GM15510 (cell line): Measurements from ENCODE around the gene LRRK1.

Experiments used
- POLR2A ChIP-seq: IDR thresholded peaks from 3 replicates; pipeline ENCODE4 v1.6.1; 2011; ENCODE audit warnings: borderline replicate concordance; ENCODE audit not compliant: insufficient read length; ENCODE audit errors: extremely low read depth

LRRK1 gene

GRCh38 chr15:100934166-100934565 is 15.0 kb downstream of the LRRK1 start:
- TF ChIP-seq POLR2A: no peak

- no peak for TF ChIP-seq POLR2A
Observed at GRCh38 chr15:100934726-100935125, 15.6 kb downstream of the LRRK1 start.

GRCh38 chr15:100937171-100937570 is 18.0 kb downstream of the LRRK1 start:
- no peak for TF ChIP-seq POLR2A

- TF ChIP-seq POLR2A: no peak
Observed at GRCh38 chr15:100939791-100940190, 20.6 kb downstream of the LRRK1 start.

GRCh38 chr15:100940767-100941379 is 21.7 kb downstream of the LRRK1 start:
- TF ChIP-seq POLR2A: no peak

GRCh38 chr15:100941536-100941935 is 22.4 kb downstream of the LRRK1 start:
- no peak for TF ChIP-seq POLR2A

DNA sequence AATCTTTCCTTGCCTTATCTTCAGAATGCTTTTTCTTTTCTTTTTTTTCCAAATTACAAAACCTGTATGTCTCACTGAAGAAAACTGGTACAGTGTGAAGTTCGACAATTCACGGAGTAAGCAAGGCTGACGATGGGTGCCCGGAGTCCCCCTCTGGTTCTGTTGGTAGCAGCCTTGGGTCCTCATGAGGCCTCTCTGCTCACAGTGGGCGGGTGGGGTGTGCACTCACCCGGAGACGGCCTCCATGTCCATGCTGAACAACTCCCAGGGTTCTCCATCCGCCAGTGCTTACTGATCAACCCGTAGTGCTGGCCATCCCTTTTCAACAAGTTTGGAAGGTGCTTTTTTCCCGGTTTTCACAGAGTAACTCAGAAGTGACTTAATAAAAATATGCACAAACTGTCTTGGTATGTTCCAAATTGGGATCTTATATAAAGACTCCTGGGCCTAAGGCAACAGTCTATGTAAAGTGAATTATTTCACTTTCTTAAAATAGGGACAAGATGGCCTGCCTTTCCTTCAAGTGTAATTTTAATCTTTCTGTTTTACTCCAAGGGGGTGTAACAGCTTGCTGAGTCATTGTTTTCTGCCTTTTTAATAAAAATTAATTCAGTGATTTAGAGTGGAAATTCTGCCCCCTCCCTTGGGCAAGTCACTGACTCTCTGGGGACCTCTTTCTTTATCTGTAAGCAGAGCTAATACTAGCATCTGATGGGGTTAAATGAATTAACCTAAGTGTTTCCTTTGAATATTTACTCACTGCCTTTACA is 23.7 kb downstream of the LRRK1 start:
- TF ChIP-seq POLR2A: no peak

DNA sequence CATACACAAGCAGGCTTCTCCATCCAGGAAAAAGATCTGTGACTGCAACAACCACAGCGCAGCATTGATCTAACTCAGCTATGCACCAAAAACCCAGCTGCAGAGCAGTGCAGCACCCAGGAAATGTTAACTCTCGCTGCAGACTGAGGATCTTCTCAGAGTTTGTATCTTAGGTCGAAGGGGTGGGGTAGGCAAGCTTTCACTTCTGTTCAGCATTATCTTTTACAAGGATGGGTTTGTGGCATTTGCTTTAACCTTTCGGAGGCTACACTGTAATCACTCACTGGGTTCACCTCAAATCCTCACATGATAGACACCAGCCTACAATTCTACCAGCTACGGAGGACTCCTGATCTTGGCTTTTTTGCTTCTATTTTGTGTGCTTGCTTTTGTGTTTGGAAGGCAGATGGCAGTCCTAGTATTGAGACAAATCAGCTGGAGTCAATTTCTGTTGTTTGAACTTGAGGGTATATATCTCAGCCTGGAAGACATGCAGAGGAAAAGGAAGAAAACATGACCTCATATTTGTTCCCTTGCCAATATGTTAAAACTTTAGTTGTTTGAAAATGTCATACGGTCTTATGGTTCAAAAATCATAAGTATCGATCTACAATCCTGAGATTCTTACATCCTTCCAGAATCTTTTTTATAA is 25.2 kb downstream of the LRRK1 start:
- no peak for TF ChIP-seq POLR2A

DNA sequence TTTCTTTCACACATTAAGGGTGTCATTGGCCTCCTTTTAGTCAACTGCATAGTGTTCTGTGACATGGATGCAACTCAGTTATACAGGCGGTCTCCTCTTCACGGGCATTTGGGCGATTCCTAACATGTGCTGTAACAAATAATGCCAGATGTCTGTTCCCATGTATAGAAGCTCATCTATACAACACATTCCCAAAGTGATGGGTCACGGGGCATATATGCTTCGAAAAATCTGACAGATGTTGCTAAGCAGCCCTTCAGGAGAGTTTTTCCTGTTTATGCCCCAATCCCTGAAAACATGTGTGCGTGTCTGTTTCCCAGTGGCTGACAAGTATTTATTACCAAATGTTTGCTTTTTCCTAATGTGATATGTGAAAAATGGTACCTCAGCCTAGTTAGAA is 25.8 kb downstream of the LRRK1 start:
- no peak for TF ChIP-seq POLR2A

GRCh38 chr15:100947760-100948429 is 28.7 kb downstream of the LRRK1 start:
- no peak for TF ChIP-seq POLR2A

DNA sequence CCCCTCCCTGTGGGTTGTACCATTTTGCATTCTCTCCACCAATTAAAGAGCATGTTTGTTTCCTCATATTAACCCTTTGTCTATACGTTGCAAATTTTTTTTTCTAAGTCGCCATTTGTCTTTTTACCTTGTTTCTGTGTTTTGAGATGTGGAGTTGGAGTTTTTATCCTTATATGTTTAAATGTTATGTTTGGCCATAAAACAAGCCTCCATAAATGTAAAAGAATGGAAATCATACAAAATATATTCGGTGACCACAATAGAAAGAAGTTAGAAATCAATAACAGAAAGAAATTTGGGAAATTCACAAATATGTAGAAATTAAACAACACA is 29.2 kb downstream of the LRRK1 start:
- no peak for TF ChIP-seq POLR2A

GRCh38 chr15:100949691-100950090 is 30.5 kb downstream of the LRRK1 start:
- TF ChIP-seq POLR2A: no peak

DNA sequence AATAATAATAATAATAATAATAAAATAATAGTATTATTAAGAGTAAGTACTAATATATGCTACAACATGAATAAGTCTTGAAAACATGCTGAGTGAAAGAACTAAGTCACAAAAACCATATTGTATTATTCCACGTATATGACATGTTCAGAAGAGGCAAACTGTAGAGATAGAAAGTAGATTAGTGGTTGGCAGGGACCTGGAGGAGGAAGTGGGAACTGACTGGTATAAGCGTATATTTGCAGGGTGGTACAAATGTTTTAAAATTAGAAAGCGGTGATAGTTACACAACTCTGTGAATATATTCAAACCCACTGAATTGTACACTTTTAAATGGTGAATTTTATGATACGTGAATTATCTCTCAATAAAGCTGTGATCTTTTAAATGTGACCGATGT is 32.8 kb downstream of the LRRK1 start:
- TF ChIP-seq POLR2A: no peak

- no peak for TF ChIP-seq POLR2A
Observed at GRCh38 chr15:100952566-100952965, 33.4 kb downstream of the LRRK1 start.

DNA sequence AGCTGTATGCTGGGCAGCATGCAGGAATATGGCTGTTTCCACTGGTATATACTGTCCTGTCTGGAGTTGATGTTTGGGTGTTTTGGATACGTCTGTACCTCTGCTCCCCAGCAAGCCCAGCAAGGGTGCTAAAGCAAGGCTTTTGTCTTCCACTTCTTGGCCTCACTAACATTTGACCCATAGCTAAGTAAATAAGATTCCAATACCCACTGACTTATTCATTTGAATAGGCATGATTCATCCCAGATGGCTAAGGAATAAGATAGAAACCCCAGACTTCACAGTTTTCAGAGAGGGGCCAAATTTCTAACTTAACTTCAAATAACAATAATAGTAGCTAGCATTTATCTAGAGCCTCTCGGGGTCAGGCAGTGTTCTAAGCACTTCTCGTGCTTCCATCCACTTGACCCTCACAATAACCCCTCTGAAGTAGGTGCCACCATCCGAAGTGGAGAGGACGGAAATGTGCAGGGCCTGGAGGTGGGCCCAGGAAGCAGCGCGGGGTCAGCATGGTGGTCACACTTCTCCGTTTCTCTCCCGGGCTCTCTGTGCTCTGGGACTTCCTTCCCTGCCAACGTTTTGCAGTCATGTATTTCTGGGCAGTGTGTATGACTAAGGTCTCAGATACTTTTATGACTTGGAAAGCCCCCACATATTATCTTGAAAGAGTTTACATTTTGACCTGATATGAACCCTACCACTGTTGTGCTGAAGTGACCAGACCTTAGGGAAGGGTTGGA is 39.3 kb downstream of the LRRK1 start:
- TF ChIP-seq POLR2A: no peak
